ENCODE results near the gene LINGO4.

Gene LINGO4

DNA sequence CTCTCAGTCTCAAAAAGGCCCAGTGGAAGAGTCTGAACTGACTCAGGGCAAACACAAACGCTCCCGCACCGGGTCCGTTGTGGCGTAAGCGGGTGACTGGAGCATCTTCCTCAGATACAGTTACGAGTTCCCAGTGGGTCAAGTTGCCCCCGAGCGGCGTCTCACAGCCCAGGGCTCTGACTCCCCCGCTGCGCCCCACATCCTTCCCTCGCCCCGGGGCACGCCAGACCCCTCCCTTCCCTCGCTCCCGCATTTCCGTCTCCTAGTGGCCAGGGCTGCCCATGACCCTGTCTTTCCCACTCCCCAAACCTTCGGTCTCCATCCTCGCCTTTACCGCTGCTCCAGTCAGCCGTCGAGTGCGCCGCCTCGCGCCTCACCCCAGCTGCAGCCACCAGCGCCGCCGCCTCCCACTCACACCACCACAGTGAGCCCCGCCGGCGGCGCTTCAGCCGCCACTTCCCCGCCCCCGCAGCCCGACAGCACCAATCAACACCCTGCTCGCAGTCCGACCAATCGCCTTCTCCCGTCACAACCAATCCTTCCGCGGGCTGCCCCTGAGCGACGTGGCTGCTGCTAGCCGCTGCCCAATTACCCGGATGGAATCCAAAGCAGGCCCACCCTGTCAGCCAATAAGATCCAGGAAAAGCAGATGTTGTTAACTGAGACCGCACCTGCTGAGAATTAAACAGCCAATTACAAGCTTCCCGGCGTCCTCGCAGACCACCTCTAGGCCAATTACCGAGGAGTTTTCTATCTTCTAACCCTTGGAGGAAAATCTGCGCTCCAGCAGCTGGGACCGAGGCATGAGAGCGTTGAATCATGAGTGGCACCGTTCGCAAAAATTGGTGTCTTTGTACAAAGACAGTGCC lies 14.9 kb downstream of the LINGO4 start, which contains the start of gene TDRKH:
TSS of gene TDRKH (minus strand) at position 430 of the 869 bp plus-strand sequence. CDS start 7,478 bp downstream, outside the sequence.
- no peak within 1 kb of the TSS for H3K27ac ChIP-seq (ENCODE audit: low read depth, low read length)
- no peaks in the 10 kb centered on the region for H3K79me2 ChIP-seq (ENCODE audit: control insufficient read depth, low read length)
- H4K20me1 ChIP-seq (ENCODE audit: control insufficient read depth, insufficient read depth, low read depth, low read length) = no peaks in the 10 kb centered on the region
- H3K36me3 ChIP-seq (ENCODE audit: control insufficient read depth, low read length) = no peaks in the 10 kb centered on the region
- H3K9me3 ChIP-seq (ENCODE audit: control insufficient read depth, insufficient read depth, low read length) = no peaks in the 10 kb centered on the region
- H3K4me1 ChIP-seq (ENCODE audit: control insufficient read depth, low read length) = peaks cover 19% of the 10 kb centered on the region
- peak within 1 kb of the TSS; percentile 92 for H3K4me2 ChIP-seq (ENCODE audit: low read length)
- peaks cover 2% of the 10 kb centered on the region for H3K27me3 ChIP-seq (ENCODE audit: control insufficient read depth, low read length)
- peak within 1 kb of the TSS; percentile 97 for H3K4me3 ChIP-seq (ENCODE audit: low read length)
- TF ChIP-seq, protein P1, sequence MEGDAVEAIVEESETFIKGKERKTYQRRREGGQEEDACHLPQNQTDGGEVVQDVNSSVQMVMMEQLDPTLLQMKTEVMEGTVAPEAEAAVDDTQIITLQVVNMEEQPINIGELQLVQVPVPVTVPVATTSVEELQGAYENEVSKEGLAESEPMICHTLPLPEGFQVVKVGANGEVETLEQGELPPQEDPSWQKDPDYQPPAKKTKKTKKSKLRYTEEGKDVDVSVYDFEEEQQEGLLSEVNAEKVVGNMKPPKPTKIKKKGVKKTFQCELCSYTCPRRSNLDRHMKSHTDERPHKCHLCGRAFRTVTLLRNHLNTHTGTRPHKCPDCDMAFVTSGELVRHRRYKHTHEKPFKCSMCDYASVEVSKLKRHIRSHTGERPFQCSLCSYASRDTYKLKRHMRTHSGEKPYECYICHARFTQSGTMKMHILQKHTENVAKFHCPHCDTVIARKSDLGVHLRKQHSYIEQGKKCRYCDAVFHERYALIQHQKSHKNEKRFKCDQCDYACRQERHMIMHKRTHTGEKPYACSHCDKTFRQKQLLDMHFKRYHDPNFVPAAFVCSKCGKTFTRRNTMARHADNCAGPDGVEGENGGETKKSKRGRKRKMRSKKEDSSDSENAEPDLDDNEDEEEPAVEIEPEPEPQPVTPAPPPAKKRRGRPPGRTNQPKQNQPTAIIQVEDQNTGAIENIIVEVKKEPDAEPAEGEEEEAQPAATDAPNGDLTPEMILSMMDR (IDR thresholded peaks at IDR 0.05; ENCODE audit: low read depth, low read length, poor library complexity, severe bottlenecking) = peak; percentile 63
- no peak for TF ChIP-seq EZH2phosphoT487 (IDR thresholded peaks at IDR 0.05; ENCODE audit: borderline replicate concordance, low read length)
- H3F3A ChIP-seq (ENCODE audit: control insufficient read depth, insufficient read depth) = 0 out of 2 replicates have a peak, but pooled peaks cover 4% of the 10 kb centered on the region
- no peaks in the 10 kb centered on the region for H3K9me2 ChIP-seq (replicated peaks; ENCODE audit: control insufficient read depth, low read length)

DNA sequence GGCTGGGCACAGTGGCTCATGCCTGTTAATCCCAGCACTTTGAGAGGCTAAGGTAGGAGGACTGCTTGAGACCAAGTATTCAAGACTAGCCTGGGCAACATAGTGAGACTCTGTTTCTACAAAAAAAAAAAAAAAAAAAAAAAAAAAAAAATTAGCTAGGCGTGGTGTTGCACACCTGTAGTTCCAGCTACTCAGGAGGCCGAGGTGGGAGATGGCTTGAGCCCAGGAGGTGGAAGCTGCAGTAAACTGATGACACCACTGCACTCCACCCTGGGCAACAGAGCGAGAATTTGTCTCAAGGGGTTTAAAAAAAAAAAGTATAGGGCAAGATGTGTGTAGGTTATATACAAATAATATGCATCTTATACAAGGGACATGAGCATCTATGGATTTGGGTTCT lies 17.5 kb downstream of the LINGO4 start:
- H3K4me2 ChIP-seq (ENCODE audit: low read length) = no peak overlapping the region
- no peaks in the 10 kb centered on the region for H3K9me2 ChIP-seq (replicated peaks; ENCODE audit: control insufficient read depth, low read length)

DNA sequence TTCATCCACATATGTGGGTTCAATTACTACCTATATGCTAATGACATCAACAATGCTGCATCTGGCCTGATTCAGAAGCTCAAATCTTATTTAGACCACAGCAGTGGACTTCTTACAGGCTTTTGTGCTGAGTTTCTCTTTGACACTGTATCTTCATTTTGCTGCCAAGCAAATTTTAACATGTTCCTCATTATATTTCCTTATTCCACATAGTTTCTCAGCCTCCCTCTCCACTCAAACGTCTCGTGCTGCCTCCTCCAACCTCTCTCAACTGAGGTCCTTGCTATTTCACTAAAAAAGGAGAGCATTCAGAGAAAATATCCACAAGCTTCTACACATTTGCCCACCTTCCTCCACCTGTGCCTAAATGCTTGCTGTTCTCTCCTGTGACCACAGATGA lies 21.4 kb downstream of the LINGO4 start:
- no peaks in the 10 kb centered on the region for H3K9me3 ChIP-seq (ENCODE audit: control insufficient read depth, insufficient read depth, low read length)
- H3K36me3 ChIP-seq (ENCODE audit: control insufficient read depth, low read length) = no peaks in the 10 kb centered on the region
- no peak for TF ChIP-seq EZH2phosphoT487 (IDR thresholded peaks at IDR 0.05; ENCODE audit: borderline replicate concordance, low read length)
- TF ChIP-seq, protein P1 (IDR thresholded peaks at IDR 0.05; ENCODE audit: low read depth, low read length, poor library complexity, severe bottlenecking) = no peak
- H3K4me3 ChIP-seq (ENCODE audit: low read length) = no peak overlapping the region
- no peaks in the 10 kb centered on the region for H3F3A ChIP-seq (ENCODE audit: control insufficient read depth, insufficient read depth)
- no peaks in the 10 kb centered on the region for H3K9me2 ChIP-seq (replicated peaks; ENCODE audit: control insufficient read depth, low read length)
- no peaks in the 10 kb centered on the region for H4K20me1 ChIP-seq (ENCODE audit: control insufficient read depth, insufficient read depth, low read depth, low read length)
- H3K79me2 ChIP-seq (ENCODE audit: control insufficient read depth, low read length) = no peaks in the 10 kb centered on the region
- no peaks in the 10 kb centered on the region for H3K4me1 ChIP-seq (ENCODE audit: control insufficient read depth, low read length)
- H3K27ac ChIP-seq (ENCODE audit: low read depth, low read length) = no peak overlapping the region
- no peak overlapping the region for H3K4me2 ChIP-seq (ENCODE audit: low read length)
- peaks cover 9% of the 10 kb centered on the region for H3K27me3 ChIP-seq (ENCODE audit: control insufficient read depth, low read length)

More for the DNA sequence above, 17.5 kb downstream of the LINGO4 start:
- Histone ChIP-seq H3F3A (ENCODE audit: control insufficient read depth, insufficient read depth) (0 out of 2 replicates have a peak, but pooled peaks cover 4% of the 10 kb centered on the region), H3K36me3 (ENCODE audit: control insufficient read depth, low read length) (no peaks in the 10 kb centered on the region), H3K9me3 (ENCODE audit: control insufficient read depth, insufficient read depth, low read length) (no peaks in the 10 kb centered on the region), H3K79me2 (ENCODE audit: control insufficient read depth, low read length) (no peaks in the 10 kb centered on the region), H3K27me3 (ENCODE audit: control insufficient read depth, low read length) (peaks cover 9% of the 10 kb centered on the region), H3K27ac (ENCODE audit: low read depth, low read length) (no peak overlapping the region), H4K20me1 (ENCODE audit: control insufficient read depth, insufficient read depth, low read depth, low read length) (no peaks in the 10 kb centered on the region), H3K4me1 (ENCODE audit: control insufficient read depth, low read length) (peaks cover 19% of the 10 kb centered on the region), H3K4me3 (ENCODE audit: low read length) (no peak overlapping the region)
- TF ChIP-seq, protein P1 (IDR thresholded peaks at IDR 0.05; ENCODE audit: low read depth, low read length, poor library complexity, severe bottlenecking) = no peak
- no peak for TF ChIP-seq EZH2phosphoT487 (IDR thresholded peaks at IDR 0.05; ENCODE audit: borderline replicate concordance, low read length)
